OCI-LY3 (cell line): ENCODE data around the gene PDE8A.

ENCODE experiments used
- H2AFZ ChIP-seq: fragments of 200-600, 300-600 bp; shearing (Covaris generic); 2 replicates; pipeline ENCODE4 v1.6.0; 2014; ENCODE audit warnings: antibody characterized with exemption, low read depth, low read length
- H3K27ac ChIP-seq: fragments of 200-600, 300-600 bp; sonication (generic); 2 replicates; pipeline ENCODE4 v1.5.1; 2014; ENCODE audit warnings: mild to moderate bottlenecking, low read length, moderate library complexity, mixed read lengths
- H3K27me3 ChIP-seq: fragments of 200-600, 300-600 bp; sonication (generic); 2 replicates; pipeline ENCODE4 v1.6.1; 2014; ENCODE audit warnings: low read depth, low read length, mixed read lengths
- H3K36me3 ChIP-seq: fragments of 200-600, 300-600 bp; sonication (generic); replicated peaks from 2 replicates; pipeline ENCODE3; 2014; ENCODE audit warnings: low read depth, low read length, mixed read lengths
- H3K4me1 ChIP-seq: fragments of 300-600, 200-600 bp; sonication (generic); 2 replicates; pipeline ENCODE4 v1.6.1; 2014; ENCODE audit warnings: low read length, mixed read lengths
- H3K4me2 ChIP-seq: fragments of 200-600, 300-600 bp; sonication (generic); 2 replicates; pipeline ENCODE4 v1.6.1; 2014; ENCODE audit warnings: low read length, mixed read lengths
- H3K4me3 ChIP-seq: fragments of 300-600, 200-600 bp; sonication (generic); 2 replicates; pipeline ENCODE4 v1.5.1; 2014; ENCODE audit warnings: antibody characterized with exemption, mild to moderate bottlenecking, low read length, moderate library complexity
- H3K79me2 ChIP-seq: fragments of 300-600, 200-600 bp; shearing (Covaris generic); 2 replicates; pipeline ENCODE4 v1.6.1; 2014; ENCODE audit warnings: mild to moderate bottlenecking, low read length, mixed read lengths
- H3K9ac ChIP-seq: fragments of 300-600, 200-600 bp; shearing (Covaris generic); 2 replicates; pipeline ENCODE4 v1.6.0; 2014; ENCODE audit warnings: mild to moderate bottlenecking, low read length, moderate library complexity
- H3K9me3 ChIP-seq: fragments of 200-600, 300-600 bp; shearing (Covaris generic); 2 replicates; pipeline ENCODE4 v1.6.1; 2014; ENCODE audit warnings: low read length, mixed read lengths; ENCODE audit not compliant: insufficient read depth
- H4K20me1 ChIP-seq: fragments of 200-600, 300-600 bp; sonication (generic); 2 replicates; pipeline ENCODE4 v1.6.1; 2016; ENCODE audit warnings: low read length, mixed read lengths; ENCODE audit not compliant: insufficient read depth
- EZH2phosphoT487 ChIP-seq: fragments of 200-600 bp; shearing (Covaris generic); IDR thresholded peaks from 2 replicates; pipeline ENCODE4 v1.6.1; 2018; ENCODE audit warnings: antibody characterized with exemption, mixed run types, low read depth
- TF ChIP-seq, protein P1 (sequence below): fragments of 200-600, 300-600 bp; sonication (generic); IDR thresholded peaks from 2 replicates; pipeline ENCODE4 v1.5.1; 2014; ENCODE audit warnings: antibody characterized with exemption, low read length, low read depth

The PDE8A gene

DNA sequence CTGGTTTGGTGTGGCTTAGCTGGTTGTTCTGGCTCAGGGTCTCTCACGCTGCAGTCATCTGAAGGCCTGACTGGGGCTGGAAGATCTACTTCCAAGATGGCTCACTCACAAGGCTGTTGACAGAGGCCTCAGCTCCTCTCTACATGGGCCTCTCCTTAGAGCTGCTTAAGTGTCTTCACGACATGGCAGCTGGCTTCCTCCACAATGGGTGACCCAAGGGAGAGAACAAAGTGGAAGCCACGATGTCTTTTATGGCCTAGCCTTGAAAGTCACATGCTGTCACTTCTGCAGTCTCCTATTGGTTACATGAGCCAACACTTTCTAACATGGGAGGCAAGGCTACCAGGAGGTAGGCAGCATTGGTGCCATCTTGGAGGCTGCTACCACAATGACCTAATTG lies 13.4 kb upstream of the PDE8A start:
- no peak for TF ChIP-seq EZH2phosphoT487
- TF ChIP-seq, protein P1, sequence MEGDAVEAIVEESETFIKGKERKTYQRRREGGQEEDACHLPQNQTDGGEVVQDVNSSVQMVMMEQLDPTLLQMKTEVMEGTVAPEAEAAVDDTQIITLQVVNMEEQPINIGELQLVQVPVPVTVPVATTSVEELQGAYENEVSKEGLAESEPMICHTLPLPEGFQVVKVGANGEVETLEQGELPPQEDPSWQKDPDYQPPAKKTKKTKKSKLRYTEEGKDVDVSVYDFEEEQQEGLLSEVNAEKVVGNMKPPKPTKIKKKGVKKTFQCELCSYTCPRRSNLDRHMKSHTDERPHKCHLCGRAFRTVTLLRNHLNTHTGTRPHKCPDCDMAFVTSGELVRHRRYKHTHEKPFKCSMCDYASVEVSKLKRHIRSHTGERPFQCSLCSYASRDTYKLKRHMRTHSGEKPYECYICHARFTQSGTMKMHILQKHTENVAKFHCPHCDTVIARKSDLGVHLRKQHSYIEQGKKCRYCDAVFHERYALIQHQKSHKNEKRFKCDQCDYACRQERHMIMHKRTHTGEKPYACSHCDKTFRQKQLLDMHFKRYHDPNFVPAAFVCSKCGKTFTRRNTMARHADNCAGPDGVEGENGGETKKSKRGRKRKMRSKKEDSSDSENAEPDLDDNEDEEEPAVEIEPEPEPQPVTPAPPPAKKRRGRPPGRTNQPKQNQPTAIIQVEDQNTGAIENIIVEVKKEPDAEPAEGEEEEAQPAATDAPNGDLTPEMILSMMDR: no peak
- peaks cover 3% of the 10 kb centered on the region; the same call in 1 of the 2 replicates for H3K4me1 ChIP-seq
- H3K9ac ChIP-seq: no peak overlapping the region
- no peaks in the 10 kb centered on the region for H3K36me3 ChIP-seq
- H3K79me2 ChIP-seq: no peaks in the 10 kb centered on the region
- H3K27ac ChIP-seq: no peak overlapping the region
- H3K4me2 ChIP-seq: no peak overlapping the region
- H4K20me1 ChIP-seq: no peaks in the 10 kb centered on the region
- 0 out of 2 replicates have a peak, but pooled peaks cover 3% of the 10 kb centered on the region for H3K9me3 ChIP-seq
- H3K27me3 ChIP-seq: no peaks in the 10 kb centered on the region
- H3K4me3 ChIP-seq: no peak overlapping the region
- no peak overlapping the region for H2AFZ ChIP-seq

DNA sequence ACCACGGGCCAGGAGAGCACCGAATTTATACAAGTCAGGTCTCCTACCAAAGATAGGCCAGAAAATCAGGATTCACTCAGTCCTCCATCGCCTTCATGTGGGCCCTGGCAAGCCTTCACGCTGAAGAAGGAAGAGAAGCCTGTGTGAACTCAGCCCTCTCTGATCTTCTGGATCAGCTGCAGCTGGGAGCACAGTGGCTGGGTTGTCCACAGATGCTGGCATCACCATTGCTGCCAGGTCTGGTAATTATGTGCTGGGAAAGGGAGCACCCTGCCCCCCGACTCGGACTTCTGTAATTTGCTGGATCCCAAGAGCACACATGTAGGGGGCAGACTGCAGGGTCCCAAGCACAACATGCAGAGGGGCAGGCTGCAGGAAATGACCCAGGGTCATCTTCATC lies 12.4 kb upstream of the PDE8A start:
- no peaks in the 10 kb centered on the region for H3K79me2 ChIP-seq
- TF ChIP-seq, protein P1: no peak
- no peak for TF ChIP-seq EZH2phosphoT487
- no peak overlapping the region for H2AFZ ChIP-seq
- no peaks in the 10 kb centered on the region for H3K27me3 ChIP-seq
- H3K9me3 ChIP-seq: 0 out of 2 replicates have a peak, but pooled peaks cover 3% of the 10 kb centered on the region
- peaks cover 3% of the 10 kb centered on the region; the same call in 1 of the 2 replicates for H3K4me1 ChIP-seq
- no peak overlapping the region for H3K4me3 ChIP-seq
- no peaks in the 10 kb centered on the region for H3K36me3 ChIP-seq
- H3K4me2 ChIP-seq: no peak overlapping the region
- H3K9ac ChIP-seq: no peak overlapping the region
- no peak overlapping the region for H3K27ac ChIP-seq
- no peaks in the 10 kb centered on the region for H4K20me1 ChIP-seq

DNA sequence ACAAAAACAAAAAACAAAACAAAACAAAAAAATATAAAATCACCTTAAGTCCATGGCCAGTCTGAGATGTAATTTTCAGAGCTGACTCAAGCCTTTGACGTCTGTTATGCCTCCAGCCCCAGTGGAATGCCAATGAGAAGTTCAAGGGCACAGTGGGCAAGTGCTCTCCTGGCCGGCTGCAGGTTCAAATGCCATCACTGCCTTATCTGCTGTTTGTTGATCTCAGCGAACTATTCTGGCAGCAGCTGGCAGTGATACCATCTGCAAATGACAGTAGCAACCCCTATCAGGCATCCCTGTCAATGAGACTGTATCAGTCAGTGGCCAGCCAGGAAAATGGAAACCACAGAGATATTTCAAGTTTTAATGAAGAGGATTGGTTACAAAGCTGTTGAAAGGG lies 10.8 kb upstream of the PDE8A start:
- Histone ChIP-seq H3K79me2 (no peaks in the 10 kb centered on the region), H3K4me3 (no peak overlapping the region), H3K36me3 (no peaks in the 10 kb centered on the region), H3K27ac (no peak overlapping the region), H4K20me1 (no peaks in the 10 kb centered on the region), H3K27me3 (no peaks in the 10 kb centered on the region), H3K4me2 (no peak overlapping the region), H3K9me3 (0 out of 2 replicates have a peak, but pooled peaks cover 3% of the 10 kb centered on the region), H3K9ac (no peak overlapping the region), H2AFZ (no peak overlapping the region), H3K4me1 (peaks cover 3% of the 10 kb centered on the region)
- TF ChIP-seq, protein P1: no peak
- TF ChIP-seq EZH2phosphoT487: no peak

DNA sequence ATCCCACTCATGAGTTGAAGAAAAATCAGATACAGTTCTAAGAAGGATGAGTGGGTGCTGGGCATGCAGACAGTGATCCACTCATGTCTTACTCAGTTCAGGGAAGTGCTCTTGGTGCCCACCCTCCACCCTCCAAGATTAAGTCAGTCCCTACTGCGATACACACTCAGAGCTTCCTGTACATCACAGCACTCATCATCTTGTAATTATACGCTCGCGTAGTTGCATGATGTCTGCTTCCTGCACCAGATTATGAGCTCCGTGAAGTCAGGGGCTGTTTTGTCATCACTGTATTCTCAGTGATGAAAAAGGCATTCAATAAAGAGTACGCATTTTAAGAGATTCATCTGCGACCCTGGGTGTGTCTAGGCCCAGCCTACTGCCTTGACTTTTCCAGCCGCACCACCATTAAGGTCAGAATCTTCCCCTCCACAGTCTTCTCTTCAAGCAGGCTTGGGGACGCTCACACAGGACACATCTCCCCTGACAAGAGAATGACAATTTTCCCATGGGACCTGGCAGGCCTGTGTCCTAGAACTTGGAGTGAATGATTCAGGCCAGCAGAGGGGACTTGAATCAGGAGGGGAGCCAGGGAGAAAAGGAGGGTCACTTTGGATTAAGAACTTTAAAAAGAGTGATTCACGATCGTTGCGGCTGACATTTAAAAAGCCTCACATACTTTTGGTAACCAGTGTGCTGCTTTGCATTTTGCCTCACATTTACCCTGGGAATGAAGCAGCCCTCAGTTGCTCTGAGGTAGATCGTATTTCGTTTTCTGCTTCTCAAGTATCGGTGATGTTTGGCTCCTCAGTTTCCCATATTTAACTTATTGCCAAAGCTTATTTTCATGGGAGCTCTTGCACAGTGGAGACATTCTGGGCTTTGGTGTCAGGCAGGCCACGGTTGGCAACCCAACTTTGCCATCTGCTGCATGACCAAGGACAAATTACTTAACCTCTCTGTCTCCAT lies 7.9 kb upstream of the PDE8A start:
- no peak overlapping the region for H3K9ac ChIP-seq
- no peaks in the 10 kb centered on the region for H3K9me3 ChIP-seq
- H3K4me1 ChIP-seq: peaks cover 27% of the 10 kb centered on the region
- no peak overlapping the region for H3K4me2 ChIP-seq
- H3K79me2 ChIP-seq: no peaks in the 10 kb centered on the region
- H3K27ac ChIP-seq: no peak overlapping the region
- no peaks in the 10 kb centered on the region for H4K20me1 ChIP-seq
- H2AFZ ChIP-seq: no peak overlapping the region
- no peaks in the 10 kb centered on the region for H3K36me3 ChIP-seq
- H3K27me3 ChIP-seq: no peaks in the 10 kb centered on the region
- H3K4me3 ChIP-seq: no peak overlapping the region
- no peak for TF ChIP-seq EZH2phosphoT487
- TF ChIP-seq, protein P1: no peak
